K562 (cell line): ENCODE results near the gene PDCL3. TPM values are rescaled to one million over a fixed set of nuclear protein-coding genes. Genes with fewer than 3 reads are reported as not detected.

Experiments
- ATAC-seq: fragments of 200-7000 bp; cut with Tn5 transposase; 3 replicates; pipeline ENCODE4 v1.9.1; 2020; ENCODE audit warnings: moderate library complexity
- BruUV-seq: library from RNA; stranded (reverse); fragments of 400-500 nt; replicated peaks from 2 replicates; lab custom pipeline; 2021; lab: Mats Ljungman, UMichigan
- CTCF ChIA-PET: fragments of 300-600 bp; formaldehyde crosslinking; extraction: SDS; loops from one replicate; lab custom pipeline; 2021; ENCODE audit warnings: low intra/inter-chr PET ratio; lab: Yijun Ruan, JAX
- POLR2A ChIA-PET: fragments of 300-600, 350-650 bp; sonication (Branson Sonifier 250); formaldehyde crosslinking; extraction: SDS; loops from one replicate; lab custom pipeline; 2021; ENCODE audit warnings: antibody characterized with exemption, inconsistent platforms; lab: Yijun Ruan, JAX
- DNase-seq, 4 experiments: peaks; one replicate each; pipeline versions ENCODE4 v3.0.0 to v3.0.0-alpha.2; 2011 to 2018; ENCODE audit warnings: low spot score in 3 of 4, mixed read lengths in 3 of 4; ENCODE audit errors: extremely low read depth in 1 of 4
- FAIRE-seq: peaks from 2 replicates; lab custom pipeline; 2011; peaks lifted over from hg19 to GRCh38; lab: Jason Lieb, UNC
- H2AFZ ChIP-seq: 2 replicates; pipeline ENCODE4 v1.6.0; 2011; ENCODE audit warnings: low read depth, low read length, control low read depth, inconsistent platforms
- H3K27ac ChIP-seq: fragments of 200-600 bp; 3 replicates; pipeline ENCODE4 v1.8.0; 2011; ENCODE audit warnings: low read depth, mild to moderate bottlenecking, control low read depth, inconsistent platforms, low read length, moderate library complexity, mixed read lengths; ENCODE audit errors: extremely low read depth
- H3K27me3 ChIP-seq, 2 experiments: fragments of 300-600 bp in 1 of 2; 2 replicates in 1 of 2; 3 replicates in 1 of 2; pipeline versions ENCODE4 v1.6.0 to v1.8.0; 2011; ENCODE audit warnings: inconsistent platforms in 2 of 2, low read length in 2 of 2, mild to moderate bottlenecking in 1 of 2, mixed read lengths in 1 of 2, moderate library complexity in 1 of 2; ENCODE audit not compliant: control insufficient read depth in 2 of 2, insufficient read depth in 2 of 2
- H3K36me3 ChIP-seq: fragments of 300-600 bp; 3 replicates; pipeline ENCODE4 v1.8.0; 2011; ENCODE audit warnings: mild to moderate bottlenecking, low read length, inconsistent platforms; ENCODE audit not compliant: control insufficient read depth, insufficient read depth
- H3K4me1 ChIP-seq, 2 experiments: fragments of 200-600 bp in 1 of 2; replicated peaks in 1 of 2; 2 replicates in 1 of 2; 3 replicates in 1 of 2; pipeline versions ENCODE4 v1.5.1 to v1.8.0; 2011; ENCODE audit warnings: inconsistent platforms in 2 of 2, low read length in 2 of 2, mild to moderate bottlenecking in 1 of 2, mixed read lengths in 1 of 2, moderate library complexity in 1 of 2; ENCODE audit not compliant: control insufficient read depth in 2 of 2, insufficient read depth in 2 of 2
- H3K4me2 ChIP-seq: 2 replicates; pipeline ENCODE4 v1.6.1; 2011; ENCODE audit warnings: low read length, control low read depth, inconsistent platforms, mixed read lengths; ENCODE audit not compliant: insufficient read depth
- H3K4me3 ChIP-seq: fragments of 200-600 bp; sonication (generic), shearing (Covaris generic); 2 replicates; pipeline ENCODE4 v1.5.1; 2016; ENCODE audit warnings: control low read depth, inconsistent platforms
- H3K79me2 ChIP-seq: fragments of 200-600 bp; 3 replicates; pipeline ENCODE4 v1.8.0; 2011; ENCODE audit warnings: low read length, inconsistent platforms; ENCODE audit not compliant: control insufficient read depth, insufficient read depth
- H3K9ac ChIP-seq, 2 experiments: 2 replicates each; pipeline versions ENCODE4 v1.6.0 to v1.6.1; 2011; ENCODE audit warnings: low read depth in 2 of 2, low read length in 2 of 2, control low read depth in 1 of 2, inconsistent platforms in 1 of 2, mild to moderate bottlenecking in 1 of 2, mixed read lengths in 1 of 2; ENCODE audit not compliant: insufficient read depth in 1 of 2
- H3K9me1 ChIP-seq: one replicate; pipeline ENCODE4 v1.6.0; 2011; ENCODE audit warnings: inconsistent platforms, mild to moderate bottlenecking, low read length, moderate library complexity; ENCODE audit not compliant: control insufficient read depth, insufficient read depth
- H3K9me3 ChIP-seq: replicated peaks from 2 replicates; pipeline ENCODE4 v1.5.1; 2011; ENCODE audit warnings: low read depth, low read length, inconsistent platforms; ENCODE audit not compliant: control insufficient read depth, insufficient read depth
- H4K20me1 ChIP-seq: replicated peaks from 2 replicates; pipeline ENCODE4 v1.6.1; 2011; ENCODE audit warnings: low read length, inconsistent platforms, mixed read lengths; ENCODE audit not compliant: control insufficient read depth, insufficient read depth
- BMI1 ChIP-seq: fragments of 150-350 bp; IDR thresholded peaks from 2 replicates; pipeline ENCODE4 v1.6.1; 2014; ENCODE audit warnings: low read length
- GABPA ChIP-seq: fragments of 200-800 bp; sonication (Bioruptor generic); conservative IDR thresholded peaks from 2 replicates; pipeline ENCODE4 v1.6.1; 2016; ENCODE audit warnings: low read depth, missing genetic modification characterization, missing compliant biosample characterization
- MBD2 ChIP-seq: sonication (generic); IDR thresholded peaks from 2 replicates; pipeline ENCODE4 v1.6.1; 2016; ENCODE audit warnings: low read depth, borderline replicate concordance
- MECOM ChIP-seq: fragments of 250-450 bp; sonication (Bioruptor Pico); IDR thresholded peaks from 2 replicates; pipeline ENCODE4 v1.8.0; 2022; ENCODE audit warnings: inconsistent platforms
- PHTF2 ChIP-seq: fragments of 250-450 bp; sonication (Bioruptor Pico); IDR thresholded peaks from 2 replicates; pipeline ENCODE4 v1.5.0; 2021; ENCODE audit warnings: mild to moderate bottlenecking
- RB1 ChIP-seq: fragments of 450-650 bp; IDR thresholded peaks from 2 replicates; pipeline ENCODE4 v1.6.1; 2017; ENCODE audit warnings: low read depth, mild to moderate bottlenecking
- RBM25 ChIP-seq: fragments of 200-400 bp; formaldehyde crosslinking; IDR thresholded peaks from 2 replicates; pipeline ENCODE4 v1.6.1; 2018; ENCODE audit warnings: low read length, low read depth, moderate library complexity; ENCODE audit not compliant: severe bottlenecking
- SMARCA4 ChIP-seq: fragments of 450-650 bp; IDR thresholded peaks from 2 replicates; pipeline ENCODE4 v1.6.1; 2016
- SMARCA5 ChIP-seq: fragments of 450-650 bp; IDR thresholded peaks from 2 replicates; pipeline ENCODE4 v1.6.1; 2016
- SRSF9 ChIP-seq: fragments of 200-400 bp; formaldehyde crosslinking; IDR thresholded peaks from 2 replicates; pipeline ENCODE4 v1.6.1; 2017; ENCODE audit warnings: low read depth, low read length, borderline replicate concordance
- ZBTB33 ChIP-seq: sonication (generic); formaldehyde crosslinking; IDR thresholded peaks from 2 replicates; pipeline ENCODE4 v1.8.1; 2023; ENCODE audit warnings: mild to moderate bottlenecking, missing genetic modification reagents
- ZNF431 ChIP-seq: sonication (generic); formaldehyde crosslinking; IDR thresholded peaks from 2 replicates; pipeline ENCODE4 v1.8.0; 2022; ENCODE audit warnings: mild to moderate bottlenecking, missing genetic modification reagents
- WGBS: fragments of 100-300 bp; shearing (Covaris generic); methylation state at CpG from one replicate; pipeline ENCODE4 v1.1.6; 2016; ENCODE audit warnings: low coverage, mixed read lengths; ENCODE audit not compliant: insufficient coverage; ENCODE audit errors: missing lambda C conversion rate; 5-methylcytosine and 5-hydroxymethylcytosine counted together
- in situ Hi-C: fragments of 300-500 bp; cut with MboI; formaldehyde crosslinking; loops from 4 replicates; pipeline ENCODE4 v1.15.0; 2018; ENCODE audit warnings: inconsistent platforms, mixed read lengths
- intact Hi-C: fragments of 100-400 bp; cut with micrococcal nuclease; formaldehyde crosslinking; loops from 2 replicates; pipeline ENCODE4 v1.14.2; 2022
- polyA plus RNA-seq, 8 experiments: library from polyadenylated mRNA; depleted of rRNA in 4 of 8; stranded (reverse) in 5 of 8; unstranded in 3 of 8; fragments of >200 nt; fragmentation: Nextera tagmentation in 2 of 8; fragmentation: Illumina TruSeq in 1 of 8; extraction: Ambion mirVana in 2 of 8; extraction: Trizol in 1 of 8; gene quantifications; 2 replicates each; pipeline versions ENCODE4 v1.2.1 to v1.2.3, GENCODE V29; 2011 to 2014; ENCODE audit warnings: inconsistent platforms in 1 of 8, missing spikeins in 1 of 8
- total RNA-seq, 7 experiments: library from RNA; depleted of rRNA in 6 of 7; stranded (reverse); fragments of >200 nt in 6 of 7; fragmentation: Illumina TruSeq in 2 of 7; extraction: Trizol in 2 of 7; gene quantifications; 2 replicates each; pipeline versions ENCODE4 v1.2.1 to v1.2.3, GENCODE V29; 2011 to 2021; ENCODE audit warnings: low replicate concordance in 1 of 7

The PDCL3 gene
- total and polyA plus RNA-seq, 9 of the 15 experiments (the other 6 are each of a cell fraction or from before 2014, with no cell fraction given) = 16.6 to 76.7 (median 26.9) TPM

GRCh38 chr2:100580367-100581276 is 17.8 kb downstream of the PDCL3 start:
- H3K27ac ChIP-seq = no peak overlapping the region
- BruUV-seq = no TSS peak
- H3K9me3 ChIP-seq = no peaks in the 10 kb centered on the region
- H3K4me2 ChIP-seq = no peak overlapping the region
- ATAC-seq (no peak), FAIRE-seq (no peak), DNase-seq (no peak)
- in situ Hi-C loops = no loop called here
- H3K27me3 ChIP-seq = no peaks in the 10 kb centered on the region
- no peak overlapping the region for H3K9ac ChIP-seq
- H3K4me1 ChIP-seq = no peaks in the 10 kb centered on the region
- H2AFZ ChIP-seq = peak overlapping the region; percentile 25; the same call in 1 of the 2 replicates
- intact Hi-C loops = no loop called here
- no peaks in the 10 kb centered on the region for H3K79me2 ChIP-seq
- no peaks in the 10 kb centered on the region for H4K20me1 ChIP-seq
- no peaks in the 10 kb centered on the region for H3K9me1 ChIP-seq
- POLR2A ChIA-PET = interaction anchor here (0.9 to 1.4 kb wide), 3 partner anchors 9 to 422 kb away, joined by 3 read pairs; no protein-coding TSS in a partner anchor
- no peak overlapping the region for H3K4me3 ChIP-seq
- H3K36me3 ChIP-seq = peaks cover 4% of the 10 kb centered on the region; the same call in 1 of the 3 replicates
- TF ChIP-seq SMARCA4 = no peak
- TF ChIP-seq MBD2 = no peak
- no peak for TF ChIP-seq ZBTB33 (CRISPR knock-in tag)
- TF ChIP-seq SRSF9 = no peak
- TF ChIP-seq GABPA (tag) = peak; percentile 60
- no peak for TF ChIP-seq PHTF2 (CRISPR knock-in tag)
- no peak for TF ChIP-seq SMARCA5
- TF ChIP-seq ZNF431 (CRISPR knock-in tag) = no peak
- no peak for TF ChIP-seq RBM25
- TF ChIP-seq BMI1 = no peak
- no peak for TF ChIP-seq RB1
- peak; percentile 40; the same call in 1 of the 2 replicates for TF ChIP-seq MECOM (CRISPR knock-in tag)
- CTCF ChIA-PET = no interaction called here
- WGBS = 48% methylated on average over 15 of the region's 15 CpGs
